Heart right ventricle (tissue), 16 donors: ENCODE data around the gene RRAS2. TPM values are rescaled to one million over a fixed set of nuclear protein-coding genes. Genes with fewer than 3 reads are reported as not detected.

Experiments
- ATAC-seq, 8 donors: fragments of 200-7000 bp; cut with Tn5 transposase; one replicate each; pipeline ENCODE4 v1.9.1; 2020; ENCODE audit warnings: mild to moderate bottlenecking in 8 of 8, moderate library complexity in 8 of 8, moderate number of reproducible peaks in 1 of 8
- DNase-seq, 2 donors: peaks; one replicate each; pipeline ENCODE4 v3.0.0-alpha.2; 2020
- H3K27ac ChIP-seq, 10 donors: fragments of 200-600 bp; sonication (generic) in 2 of 10; one replicate each; pipeline versions ENCODE4 v1.5.0 to v1.8.0; 2020 to 2022; ENCODE audit warnings: mild to moderate bottlenecking in 3 of 10
- H3K27me3 ChIP-seq, 7 donors: fragments of 200-600 bp; one replicate each; pipeline ENCODE4 v1.8.0; 2021 to 2022; ENCODE audit warnings: mild to moderate bottlenecking in 2 of 7
- H3K36me3 ChIP-seq, 9 donors: fragments of 200-600 bp; sonication (generic) in 1 of 9; one replicate each; pipeline versions ENCODE4 v1.5.0 to v1.8.0; 2020 to 2022; ENCODE audit warnings: mild to moderate bottlenecking in 2 of 9
- H3K4me1 ChIP-seq, 9 donors: fragments of 200-600 bp; sonication (generic) in 1 of 9; one replicate each; pipeline versions ENCODE4 v1.5.0 to v1.8.0; 2020 to 2022; ENCODE audit warnings: mild to moderate bottlenecking in 4 of 9
- H3K4me3 ChIP-seq, 10 donors: fragments of 200-600 bp; sonication (generic) in 2 of 10; one replicate each; pipeline versions ENCODE4 v1.5.0 to v1.8.0; 2020 to 2022; ENCODE audit warnings: mild to moderate bottlenecking in 7 of 10, moderate library complexity in 2 of 10
- H3K9me3 ChIP-seq, 11 donors: fragments of 200-600 bp in 10 of 11; sonication (generic) in 2 of 11; one replicate each; pipeline versions ENCODE4 v1.5.0 to v1.8.0; 2013 to 2022; ENCODE audit warnings: mild to moderate bottlenecking in 2 of 11, control low read depth in 1 of 11, moderate library complexity in 1 of 11
- WGBS, 2 donors: extraction: QIAGEN DNeasy Blood & Tissue Kit; methylation state at CpG; one replicate each; pipeline ENCODE4 v1.1.7; 2013; ENCODE audit warnings: inconsistent platforms in 1 of 2; 5-methylcytosine and 5-hydroxymethylcytosine counted together
- intact Hi-C, 10 donors: fragments of 100-400 bp; cut with DNase I; formaldehyde crosslinking; loops; one replicate each; pipeline versions ENCODE4 v1.11.1 to v1.14.2; 2022
- polyA plus RNA-seq, 2 donors: library from polyadenylated mRNA; stranded (reverse); fragments of 200-250 nt; gene quantifications; one replicate each; pipeline ENCODE4 v1.2.3, GENCODE V29; 2013
- total RNA-seq, 10 donors: library from RNA; stranded (reverse); fragmentation: NEBNext Ultra II Directional in 3 of 10; extraction: Animal tissue kit (Norgen Biotek cat#: 25700) in 3 of 10; gene quantifications; one replicate each; pipeline versions ENCODE4 v1.2.1 to v1.2.4, GENCODE V29; 2021 to 2023
- TF ChIP-seq, protein P1 (sequence below), 9 donors: fragments of 200-600 bp; sonication (generic) in 2 of 9; IDR thresholded peaks; one replicate each; pipeline versions ENCODE4 v1.5.0 to v1.8.0; 2021 to 2022; ENCODE audit warnings: antibody characterized with exemption in 9 of 9, mild to moderate bottlenecking in 5 of 9, moderate library complexity in 1 of 9
- donor health status: Arrhythmogenic right ventricular cardiomyopathy.
- donor health status: ischemic (EF 13 %, LVEDD 7.1; RV severe dilation, severe dysfunction).
- donor health status: healthy with polysubstance abuse.
- donor health status: DM: no; HTN: yes; CAD: no.
- donor health status: DM: no; HTN: no; CAD: no.
- donor health status: ischemic (EF 25% LVEDD 6.9; RV normal size, moderate dysfunction).
- donor health status: ischemic (EF 25% LVEDD 5.7; RV mildly dilated, moderate dysfunction).
- donor health status: healthy.
- donor health status: DM: yes; HTN: yes; CAD: no.
- donor health status: Ischemic cardiomyopathy.
- donor health status: ischemic (EF 35%, LVEDD 5.7; RV mildly dilated, moderate dysfunction).
- donor health status: nonischemic (EF 11% LVEDD 7.7; RV severe dilation, severe dysfunction).
- donor health status: DM: yes; HTN: yes; CAD: no.
- donor health status: PGD.
- donor health status: ischemic (EF 29% LVEDD 5.4; RV normal size, mild dysfunction).
- donor health status: nonischemic (EF 23%, LVEDD 6.1; RV moderate dilation, normal function).

Gene RRAS2
- total and polyA plus RNA-seq, 12 donors, result 20.8 to 142 (median 37.3) TPM

DNA sequence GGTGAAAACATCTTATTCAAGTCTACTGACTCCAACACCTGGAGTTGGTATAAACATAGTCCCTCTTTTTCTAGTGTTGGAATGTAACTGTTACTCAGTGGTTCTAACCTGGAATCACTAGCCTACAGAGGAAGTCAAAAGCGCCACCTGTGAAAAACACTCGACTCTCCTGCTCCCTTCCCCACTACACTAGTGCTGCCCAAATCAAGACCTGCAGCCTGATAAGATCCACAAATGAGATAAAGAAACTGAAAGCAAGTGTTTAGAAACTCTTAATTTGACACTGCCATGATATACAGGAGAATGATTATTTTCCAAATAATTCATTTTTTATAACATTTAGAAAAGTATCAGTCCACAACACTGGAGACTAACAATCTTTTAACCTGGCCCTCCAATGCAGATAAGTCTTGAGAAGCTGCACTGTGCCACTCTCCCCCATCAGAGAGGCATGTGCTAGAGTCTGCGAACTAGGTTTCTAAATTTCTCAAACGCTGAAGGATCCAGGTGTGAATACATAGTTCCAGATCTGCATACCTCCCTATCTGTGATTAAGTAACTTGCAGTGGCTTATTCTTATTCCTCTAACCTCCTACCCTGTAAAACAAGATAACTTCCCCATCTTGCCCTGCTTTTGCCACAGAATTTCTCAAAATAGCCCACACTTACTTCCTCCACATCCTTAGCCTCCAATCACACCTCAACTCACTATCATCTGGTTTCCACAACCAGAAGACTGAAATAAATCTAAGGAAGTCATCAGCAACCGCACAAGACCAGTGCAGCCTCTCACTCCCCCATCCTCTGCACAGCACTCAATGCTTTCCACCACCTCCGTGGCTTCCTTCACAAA, 88.1 kb downstream of the RRAS2 start:
- no peak overlapping the region for H3K4me3 ChIP-seq
- no peak for ATAC-seq
- H3K27ac ChIP-seq, result no peak overlapping the region
- no peaks in the 10 kb centered on the region for H3K27me3 ChIP-seq
- no peaks in the 10 kb centered on the region for H3K9me3 ChIP-seq
- 53 to 77% methylated on average over 6 of the region's 6 CpGs for WGBS, 2 donors
- intact Hi-C loops, result no loop called here
- TF ChIP-seq, protein P1, sequence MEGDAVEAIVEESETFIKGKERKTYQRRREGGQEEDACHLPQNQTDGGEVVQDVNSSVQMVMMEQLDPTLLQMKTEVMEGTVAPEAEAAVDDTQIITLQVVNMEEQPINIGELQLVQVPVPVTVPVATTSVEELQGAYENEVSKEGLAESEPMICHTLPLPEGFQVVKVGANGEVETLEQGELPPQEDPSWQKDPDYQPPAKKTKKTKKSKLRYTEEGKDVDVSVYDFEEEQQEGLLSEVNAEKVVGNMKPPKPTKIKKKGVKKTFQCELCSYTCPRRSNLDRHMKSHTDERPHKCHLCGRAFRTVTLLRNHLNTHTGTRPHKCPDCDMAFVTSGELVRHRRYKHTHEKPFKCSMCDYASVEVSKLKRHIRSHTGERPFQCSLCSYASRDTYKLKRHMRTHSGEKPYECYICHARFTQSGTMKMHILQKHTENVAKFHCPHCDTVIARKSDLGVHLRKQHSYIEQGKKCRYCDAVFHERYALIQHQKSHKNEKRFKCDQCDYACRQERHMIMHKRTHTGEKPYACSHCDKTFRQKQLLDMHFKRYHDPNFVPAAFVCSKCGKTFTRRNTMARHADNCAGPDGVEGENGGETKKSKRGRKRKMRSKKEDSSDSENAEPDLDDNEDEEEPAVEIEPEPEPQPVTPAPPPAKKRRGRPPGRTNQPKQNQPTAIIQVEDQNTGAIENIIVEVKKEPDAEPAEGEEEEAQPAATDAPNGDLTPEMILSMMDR (IDR thresholded peaks at IDR 0.05), result no peak
- H3K4me1 ChIP-seq, result peaks cover 0 to 24% (median 0%) of the 10 kb centered on the region in 9 donors
- DNase-seq, result no peak
- H3K36me3 ChIP-seq, result peaks cover 0 to 13% (median 0%) of the 10 kb centered on the region in 9 donors

DNA sequence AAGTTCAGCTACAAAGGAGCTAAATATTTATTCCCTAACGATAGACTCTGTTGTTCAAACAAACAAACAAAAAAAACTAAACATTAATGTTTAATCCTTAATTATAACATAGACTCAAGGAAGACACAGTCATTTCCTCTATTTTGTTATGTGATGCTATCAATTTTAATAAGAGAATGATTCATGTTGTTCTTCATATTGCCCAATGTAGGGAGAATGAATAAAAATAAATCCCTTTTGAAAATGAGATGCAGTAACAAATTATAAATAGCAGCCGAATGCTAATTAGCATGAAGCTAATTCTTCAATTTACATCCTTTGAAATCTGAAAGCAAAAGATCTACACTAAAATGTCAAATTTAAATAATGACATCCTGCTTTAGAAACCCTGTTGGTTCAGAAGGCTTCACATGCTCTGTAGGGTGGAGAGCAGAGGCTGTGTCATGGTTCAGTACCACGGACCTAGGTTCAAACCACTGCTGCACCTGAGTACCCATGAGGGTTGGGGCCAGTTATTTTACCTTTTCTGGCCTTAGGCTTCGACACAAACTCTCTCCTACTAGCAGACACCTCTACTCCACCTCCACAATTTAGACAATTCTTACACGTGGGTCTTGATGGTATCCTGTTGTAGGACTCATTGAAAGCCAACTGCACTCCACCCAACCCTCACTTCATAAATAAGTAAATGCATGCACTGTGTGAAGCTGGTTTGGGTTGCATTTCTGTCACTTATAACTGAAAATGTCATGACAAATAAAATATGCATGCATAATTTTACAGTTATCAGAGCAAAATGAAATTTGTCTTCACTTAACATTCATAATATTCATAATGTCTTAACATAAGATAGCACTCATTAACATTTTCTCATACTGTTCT, 89.0 kb downstream of the RRAS2 start:
- Histone ChIP-seq H3K36me3 (peaks cover 0 to 22% (median 0%) of the 10 kb centered on the region in 9 donors), H3K4me1 (peaks cover 0 to 24% (median 0%) of the 10 kb centered on the region in 9 donors), H3K27ac (no peak overlapping the region), H3K4me3 (no peak overlapping the region), H3K27me3 (no peaks in the 10 kb centered on the region), H3K9me3 (no peaks in the 10 kb centered on the region)
- TF ChIP-seq, protein P1 (IDR thresholded peaks at IDR 0.05), result no peak
- 84 to 88% methylated on average over 5 of the region's 5 CpGs for WGBS, 2 donors
- intact Hi-C loops, result no loop called here
- DNase-seq (no peak), ATAC-seq (no peak)

DNA sequence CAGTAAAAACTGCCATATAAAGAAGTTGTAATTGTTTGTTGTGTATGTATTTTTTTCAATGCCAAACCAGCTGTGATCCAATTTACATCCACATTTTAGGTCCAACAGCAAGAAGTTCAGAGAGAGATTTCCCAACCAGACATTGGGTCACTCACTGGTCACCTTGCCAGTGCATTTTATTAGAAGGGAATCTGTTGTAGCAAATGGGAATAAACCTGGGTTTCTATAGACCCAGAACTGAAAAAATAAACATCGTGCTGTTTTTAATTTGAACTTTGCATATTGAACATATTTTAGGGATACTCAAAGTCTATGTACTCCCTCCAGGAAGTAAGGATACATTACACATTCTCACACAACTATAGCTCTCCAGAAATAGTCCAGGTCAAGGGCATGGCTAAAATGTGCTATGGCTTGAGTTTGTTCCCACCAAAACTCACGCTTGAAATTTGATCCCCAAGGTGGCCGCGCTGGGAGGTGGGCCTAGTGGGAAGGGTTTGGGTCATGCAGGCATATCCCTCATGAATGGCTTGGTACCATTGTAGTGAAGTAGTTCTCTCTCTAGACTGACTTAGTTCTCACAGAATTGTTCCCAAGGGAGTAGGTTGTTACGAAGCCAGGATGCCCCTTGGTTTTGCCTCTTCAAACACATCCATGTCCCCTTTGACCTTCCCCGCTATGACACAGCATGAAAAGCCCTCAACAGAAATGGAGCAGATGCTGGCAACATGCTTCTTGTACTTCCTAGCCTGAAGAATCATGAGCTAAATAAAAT, 90.9 kb downstream of the RRAS2 start:
- Histone ChIP-seq H3K4me1 (peaks cover 0 to 24% (median 0%) of the 10 kb centered on the region in 9 donors), H3K36me3 (peaks cover 0 to 30% (median 0%) of the 10 kb centered on the region in 9 donors), H3K27ac (no peak overlapping the region), H3K27me3 (no peaks in the 10 kb centered on the region), H3K9me3 (no peaks in the 10 kb centered on the region), H3K4me3 (no peak overlapping the region)
- intact Hi-C loops, result no loop called here
- WGBS, 2 donors, result 81 to 88% methylated on average over 6 of the region's 6 CpGs
- TF ChIP-seq, protein P1 (IDR thresholded peaks at IDR 0.05), result no peak
- DNase-seq (no peak), ATAC-seq (no peak)

DNA sequence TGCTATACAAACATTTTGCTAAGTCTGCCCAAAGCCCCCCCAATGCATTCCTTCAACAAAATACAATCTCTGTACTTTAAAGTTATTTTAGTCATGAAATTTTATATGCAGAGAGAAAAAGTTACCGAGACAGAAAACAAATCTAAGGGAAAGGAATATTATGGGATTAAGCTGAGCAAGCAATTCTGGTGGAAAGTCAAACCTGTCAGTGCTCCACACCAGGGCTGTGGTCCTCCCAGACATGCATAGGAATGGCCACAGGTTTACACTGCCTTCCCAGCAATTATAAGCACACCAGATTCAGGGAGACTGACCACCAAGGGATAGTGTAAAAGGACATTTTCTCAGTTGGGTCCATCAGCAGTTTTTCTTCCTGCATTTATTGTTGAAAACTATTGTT, 92.4 kb downstream of the RRAS2 start:
- DNase-seq (no peak), ATAC-seq (no peak)
- TF ChIP-seq, protein P1 (IDR thresholded peaks at IDR 0.05), result no peak
- Histone ChIP-seq H3K4me3 (no peak overlapping the region), H3K36me3 (peaks cover 0 to 30% (median 0%) of the 10 kb centered on the region in 9 donors), H3K9me3 (no peaks in the 10 kb centered on the region), H3K27ac (no peak overlapping the region), H3K4me1 (peaks cover 0 to 18% (median 0%) of the 10 kb centered on the region in 9 donors), H3K27me3 (no peaks in the 10 kb centered on the region)
- WGBS, 2 donors, result 89 to 90% methylated on average over 1 of the region's 1 CpG
- intact Hi-C loops, result no loop called here
